GM18502 (cell line): Measurements from ENCODE around the gene ZNF362.
A peak's percentile ranks its signal among the peaks of the same experiment; 100 is the strongest.

Source experiments
- ATAC-seq: cut with Tn5 transposase; IDR thresholded peaks from one replicate; pipeline ENCODE4 v1.9.1; 2021; ENCODE audit warnings: mild to moderate bottlenecking; ENCODE audit not compliant: unreplicated experiment, poor library complexity

The ZNF362 gene

DNA sequence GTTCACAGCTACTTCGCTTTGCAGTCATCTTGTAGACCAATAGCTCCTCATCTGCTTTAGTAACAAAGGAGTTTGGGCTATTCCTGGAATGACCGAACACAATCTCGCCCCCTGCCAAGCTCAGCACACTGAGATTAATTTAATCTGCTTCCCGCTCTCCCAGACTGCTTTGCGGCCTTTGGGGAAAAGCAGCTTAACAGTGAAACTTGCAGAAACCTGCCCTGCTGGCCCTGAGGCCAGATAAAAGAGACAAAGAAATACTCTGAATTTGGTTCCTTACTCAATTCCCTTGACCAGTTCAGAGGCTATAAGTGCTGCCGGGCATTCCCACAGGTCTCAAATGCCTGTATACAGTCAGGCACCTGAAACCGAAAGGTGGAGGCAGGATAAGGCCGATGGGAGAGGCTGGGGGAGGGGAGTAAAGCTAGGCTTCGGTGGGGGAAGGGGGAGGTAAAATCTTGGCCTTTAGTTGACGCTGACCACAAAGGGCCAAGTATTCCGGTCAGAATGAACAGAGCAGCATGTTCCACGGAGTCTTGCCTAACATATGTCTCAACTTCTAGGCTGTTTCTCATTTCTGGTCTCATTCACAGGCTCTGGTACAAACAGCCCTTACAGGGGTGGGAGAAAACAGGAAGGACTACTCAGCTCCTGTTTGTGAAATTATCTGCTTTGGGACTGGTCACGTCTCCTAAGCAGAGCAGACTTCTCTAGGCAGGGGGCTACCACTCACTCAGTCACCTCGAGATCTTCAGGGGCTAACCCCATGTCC lies 82.3 kb downstream of the ZNF362 start:
- no peak for ATAC-seq

DNA sequence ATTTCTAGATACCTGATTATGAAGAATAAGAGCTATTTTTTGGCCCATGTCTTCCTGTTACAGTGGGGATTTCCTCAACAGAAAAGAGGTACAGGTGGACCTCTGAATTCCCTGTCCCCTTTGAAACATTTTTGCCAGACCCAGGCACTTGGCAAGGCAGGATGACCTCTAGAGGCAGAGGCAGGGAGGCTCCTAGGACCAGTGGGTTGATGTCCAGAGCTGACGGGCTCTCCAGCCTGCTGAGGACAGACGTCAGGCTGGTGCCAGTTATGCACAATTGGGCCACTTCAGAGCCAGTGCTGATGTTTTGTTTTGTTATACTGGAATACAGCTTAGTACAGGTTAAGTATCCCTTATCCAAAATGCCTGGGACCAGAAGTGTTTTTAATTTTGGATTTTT lies 83.1 kb downstream of the ZNF362 start:
- ATAC-seq, result no peak

DNA sequence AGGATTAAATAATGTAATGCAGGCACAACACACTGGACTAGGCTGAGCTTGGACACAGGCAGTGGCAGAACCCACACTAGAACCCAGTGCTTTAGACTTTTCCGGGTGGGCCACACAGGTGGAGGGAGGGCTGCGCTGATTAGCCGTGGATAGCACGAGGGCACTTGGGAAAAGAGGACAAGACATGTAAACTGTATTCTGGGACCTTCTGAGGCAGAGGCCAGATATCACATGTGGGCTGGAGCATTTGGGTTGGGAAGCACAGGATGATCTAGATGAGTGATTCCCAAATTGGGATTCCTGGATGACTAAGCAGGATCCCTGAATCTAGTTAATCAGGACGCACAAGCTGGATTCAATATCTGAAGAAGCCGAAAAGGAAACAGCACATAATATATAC lies 84.9 kb downstream of the ZNF362 start:
- ATAC-seq, result no peak

- no peak for ATAC-seq
Measured at GRCh38 chr1:33342041-33342723, 85.9 kb downstream of the ZNF362 start.

DNA sequence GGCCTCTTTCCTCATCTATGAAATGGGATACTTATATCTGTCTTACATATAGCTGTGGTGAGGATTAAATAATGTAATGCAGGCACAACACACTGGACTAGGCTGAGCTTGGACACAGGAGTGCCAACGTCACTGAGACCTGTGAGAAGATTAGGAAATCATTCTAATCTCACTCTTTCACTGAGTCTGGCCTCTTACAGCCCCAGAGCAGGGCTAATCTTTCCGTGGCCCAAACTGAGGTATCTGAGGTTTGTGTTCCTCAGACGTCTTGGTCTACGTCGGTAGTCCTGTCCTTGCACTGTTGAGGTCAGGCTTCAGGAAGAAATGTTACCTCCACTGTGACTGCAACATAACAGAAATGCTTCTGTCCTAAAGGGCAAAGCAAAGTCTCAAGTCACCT lies 87.2 kb downstream of the ZNF362 start:
- no peak for ATAC-seq

- ATAC-seq, result no peak
Measured at GRCh38 chr1:33344896-33345560, 88.7 kb downstream of the ZNF362 start.

GRCh38 chr1:33346533-33346926 lies 90.2 kb downstream of the ZNF362 start:
- ATAC-seq, result no peak

GRCh38 chr1:33346927-33347649 lies 90.8 kb downstream of the ZNF362 start:
- ATAC-seq, result no peak

- no peak for ATAC-seq
Measured at GRCh38 chr1:33347650-33347992, 91.3 kb downstream of the ZNF362 start.

DNA sequence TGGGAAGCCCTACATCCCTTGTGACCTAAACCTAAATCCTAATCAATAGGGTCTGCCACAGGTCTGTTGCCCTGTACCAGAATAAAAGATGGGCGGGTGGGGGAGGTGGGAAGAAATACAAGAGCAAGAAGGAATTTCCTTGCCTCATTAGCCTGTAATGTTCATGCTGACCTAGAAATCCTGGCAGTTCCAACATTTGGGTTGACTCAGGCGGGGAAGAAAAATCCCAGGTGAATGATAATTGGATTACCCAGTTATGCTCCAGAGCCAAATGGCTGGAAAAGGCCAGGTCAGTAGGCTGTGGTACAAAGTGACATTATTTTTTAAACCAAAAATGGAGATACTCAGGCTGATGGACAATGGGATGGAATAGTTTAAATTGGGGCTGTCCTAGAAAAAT lies 91.9 kb downstream of the ZNF362 start:
- no peak for ATAC-seq

- no peak for ATAC-seq
Measured at GRCh38 chr1:33348676-33349080, 92.4 kb downstream of the ZNF362 start.

GRCh38 chr1:33349081-33349759 lies 92.9 kb downstream of the ZNF362 start:
- ATAC-seq, result peak; percentile 38

DNA sequence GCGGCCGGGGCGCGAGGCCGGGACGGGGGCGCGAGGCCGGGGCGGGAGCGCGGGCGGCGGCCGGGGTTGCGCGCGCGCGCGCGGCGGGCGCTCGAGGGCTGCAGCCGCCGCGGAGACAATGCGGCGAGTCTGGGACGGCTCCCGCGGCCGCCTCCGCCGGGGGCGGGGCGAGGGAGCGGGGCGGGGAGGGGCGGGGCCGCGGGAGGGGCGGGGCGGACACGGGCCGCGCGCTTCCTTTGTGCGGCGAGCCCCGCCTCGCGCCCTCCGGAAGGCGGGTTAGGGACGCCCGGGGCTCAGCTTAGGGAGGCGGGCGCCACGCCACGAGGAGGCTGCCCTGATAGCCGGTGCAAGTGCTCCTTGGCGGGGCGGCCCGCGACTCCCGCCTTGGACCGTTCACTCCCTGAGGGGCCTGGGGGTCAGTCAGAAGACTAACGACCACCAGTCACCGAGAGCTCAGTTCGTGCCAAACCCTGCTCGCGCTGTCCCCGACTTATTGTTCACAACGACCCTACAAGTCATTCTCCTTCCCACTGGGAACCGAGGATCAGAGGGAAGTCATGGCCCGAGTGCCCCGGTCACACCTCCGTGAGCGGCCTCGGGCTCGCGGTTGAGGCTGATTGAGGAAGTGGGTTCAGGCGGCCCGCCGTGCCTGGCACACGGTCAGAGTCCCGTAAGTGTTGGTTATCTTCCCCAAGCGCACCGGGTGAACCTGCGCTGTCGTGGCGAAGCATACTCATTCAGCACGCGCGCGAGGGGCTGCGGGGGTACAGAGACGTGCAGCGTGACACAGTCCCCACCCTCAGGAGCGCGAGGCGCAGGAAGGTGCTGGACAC lies 93.7 kb downstream of the ZNF362 start:
- ATAC-seq, result peak; percentile 74
